Fibroblast of peridontal ligament (primary cell): ENCODE results near the gene IP6K2.

Experiments used
- DNase-seq: peaks from one replicate; pipeline ENCODE4 v3.0.0-alpha.2; 2010; ENCODE audit errors: extremely low read depth

The IP6K2 gene

GRCh38 chr3:48664929-48665328, 52.1 kb downstream of the IP6K2 start:
- no peak for DNase-seq

DNA sequence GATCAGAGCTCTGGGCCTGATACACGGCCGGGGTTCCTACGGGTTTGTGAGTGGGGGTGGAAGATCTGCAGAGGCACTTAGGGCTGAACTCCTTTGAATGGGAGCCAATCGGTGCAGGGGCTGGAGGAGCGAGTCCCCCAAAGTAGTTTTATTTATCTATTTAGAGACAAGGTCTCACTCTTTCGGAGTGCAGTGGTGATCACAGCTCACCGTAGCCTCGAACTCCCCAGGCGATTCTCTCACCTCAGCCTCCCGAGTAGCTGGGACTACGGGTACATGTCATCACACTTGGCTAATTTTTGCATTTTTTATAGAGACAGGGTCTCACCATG, 52.7 kb downstream of the IP6K2 start:
- no peak for DNase-seq

DNA sequence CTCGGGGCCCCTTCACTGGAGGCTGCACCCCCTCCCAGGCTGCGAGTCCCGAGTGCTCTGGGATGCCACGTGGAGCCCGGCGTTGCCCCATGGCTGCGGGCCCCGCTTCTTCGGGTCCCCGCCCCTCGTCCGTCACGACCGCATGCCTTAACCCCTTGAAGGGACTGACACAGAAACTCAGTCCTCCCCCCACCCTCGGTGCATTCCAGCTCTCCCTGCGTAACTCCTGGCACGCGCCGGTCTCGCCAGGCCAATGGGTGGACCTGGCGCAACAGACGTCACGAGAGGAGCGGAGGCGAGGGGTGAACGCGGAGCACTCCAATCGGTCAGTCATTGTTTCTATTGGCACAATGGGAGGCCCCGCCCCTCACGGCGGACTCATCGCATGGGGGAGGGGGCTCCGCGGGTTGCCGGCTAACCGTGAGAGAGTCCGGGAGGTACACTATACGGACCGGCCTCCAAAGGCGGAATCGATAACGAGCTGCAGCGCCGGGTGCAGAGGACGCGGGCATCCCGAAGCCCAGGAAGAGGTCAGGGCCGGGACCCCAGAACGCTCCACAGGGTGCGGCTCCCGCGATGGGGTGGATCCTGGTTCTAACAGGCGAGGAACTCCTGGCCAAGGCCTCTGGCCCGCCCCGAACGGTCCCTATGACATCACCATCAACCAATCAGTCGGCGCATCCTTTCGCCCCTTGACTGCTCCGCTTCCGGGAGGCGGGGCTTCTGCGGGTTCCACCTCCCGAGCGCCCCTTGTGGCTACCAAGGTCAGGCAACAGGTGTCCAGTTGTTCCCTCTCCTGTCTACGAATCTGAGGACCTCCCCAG, 53.3 kb downstream of the IP6K2 start:
- peak; percentile 97 for DNase-seq

GRCh38 chr3:48662753-48663488, 54.1 kb downstream of the IP6K2 start, which contains the start of gene CELSR3:
TSS of gene CELSR3 (minus strand) at chr3:48662886. CDS start at chr3:48662634, 252 bp downstream.
- DNase-seq = peak; percentile 90

GRCh38 chr3:48662145-48662752, 54.8 kb downstream of the IP6K2 start:
- DNase-seq = no peak

- peak; percentile 47 for DNase-seq
These were observed 55.4 kb downstream of the IP6K2 start for GRCh38 chr3:48661501-48662144.

GRCh38 chr3:48660800-48661400, 56.1 kb downstream of the IP6K2 start:
- no peak for DNase-seq

DNA sequence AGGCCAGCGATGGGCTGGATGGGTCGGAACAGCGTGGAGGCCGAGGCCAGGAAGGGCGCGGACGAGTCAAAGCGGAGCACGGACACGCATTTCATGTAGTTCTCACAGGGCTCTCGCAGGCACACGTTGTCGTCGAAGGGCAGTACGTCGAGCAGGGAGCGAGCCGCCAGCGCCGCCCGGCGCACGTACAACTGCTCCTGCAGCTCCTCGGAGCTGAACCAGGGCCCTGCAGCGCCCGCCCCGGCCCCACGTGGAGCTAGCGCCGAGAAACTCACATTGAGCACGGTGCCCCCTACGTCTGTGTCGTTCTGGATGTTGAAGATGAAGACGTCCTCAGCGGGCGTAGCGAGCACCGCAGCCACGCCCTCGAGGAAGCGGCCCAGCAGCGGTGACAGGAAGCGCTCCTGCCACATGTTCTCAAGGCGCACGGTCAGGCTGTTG, 60.2 kb downstream of the IP6K2 start:
- no peak for DNase-seq

- DNase-seq = peak; percentile 30
These were observed 60.8 kb downstream of the IP6K2 start for GRCh38 chr3:48656061-48656840.

DNA sequence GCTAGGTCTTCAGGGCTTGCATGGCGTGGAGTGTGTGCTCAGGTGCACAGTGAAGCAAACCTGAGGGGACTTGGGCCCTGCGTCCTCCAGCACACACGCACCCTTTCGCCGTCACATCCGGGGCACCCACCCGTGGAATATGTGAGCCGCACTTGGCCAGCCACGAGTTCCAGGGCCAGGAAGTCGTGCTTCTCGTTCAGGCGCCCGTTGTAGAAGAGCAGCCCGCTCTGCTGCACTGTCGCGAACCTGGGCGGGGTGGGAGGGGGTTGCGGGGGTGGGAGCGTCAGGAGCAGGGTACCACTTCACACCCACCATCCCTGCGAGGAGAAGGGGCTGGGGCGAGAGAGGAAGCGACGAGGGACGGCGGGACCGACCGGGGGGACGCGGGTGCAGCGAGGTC, 61.4 kb downstream of the IP6K2 start:
- DNase-seq = no peak

- no peak for DNase-seq
These were observed 62.0 kb downstream of the IP6K2 start for GRCh38 chr3:48655063-48655462.

DNA sequence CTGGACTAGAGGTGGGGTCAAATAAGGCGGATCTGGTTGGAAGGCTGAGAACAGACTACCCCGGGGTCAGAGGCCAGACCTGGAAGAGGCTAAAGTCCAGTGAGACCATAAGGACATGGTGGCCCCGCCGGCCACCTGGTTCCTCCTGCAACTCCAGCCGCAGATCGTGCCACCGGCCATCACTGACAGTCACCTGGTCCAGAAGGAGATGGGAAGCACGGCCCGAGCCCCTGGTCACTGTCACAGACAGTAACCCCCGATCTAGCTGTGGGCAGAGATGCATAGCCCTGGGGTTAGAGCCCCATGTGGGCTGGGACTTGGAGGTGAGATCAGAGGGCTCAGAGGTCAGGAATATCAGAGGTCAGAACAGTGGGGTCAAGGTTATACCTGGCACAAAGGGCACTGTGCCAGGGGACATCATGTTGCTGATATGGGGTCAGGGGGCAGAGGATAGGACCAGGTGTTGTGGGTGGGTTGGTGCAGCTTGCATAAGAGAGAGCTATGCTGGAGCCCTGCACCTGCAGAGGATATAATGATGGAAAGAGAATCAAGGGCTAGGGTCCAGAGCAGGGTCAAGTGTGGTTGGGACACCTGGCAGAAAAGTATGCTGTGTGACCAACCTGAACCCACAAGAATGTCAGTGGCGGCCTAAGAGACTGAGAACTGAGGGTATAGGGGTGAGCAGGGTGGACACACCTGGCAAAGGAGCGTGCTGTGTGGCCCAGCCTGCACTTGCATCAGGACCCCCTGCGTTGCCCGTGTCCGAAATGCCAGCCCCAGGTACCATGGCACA, 63.9 kb downstream of the IP6K2 start:
- no peak for DNase-seq

- no peak for DNase-seq
These were observed 65.2 kb downstream of the IP6K2 start for GRCh38 chr3:48651771-48652170.

- DNase-seq = no peak
These were observed 66.3 kb downstream of the IP6K2 start for GRCh38 chr3:48650723-48651122.

DNA sequence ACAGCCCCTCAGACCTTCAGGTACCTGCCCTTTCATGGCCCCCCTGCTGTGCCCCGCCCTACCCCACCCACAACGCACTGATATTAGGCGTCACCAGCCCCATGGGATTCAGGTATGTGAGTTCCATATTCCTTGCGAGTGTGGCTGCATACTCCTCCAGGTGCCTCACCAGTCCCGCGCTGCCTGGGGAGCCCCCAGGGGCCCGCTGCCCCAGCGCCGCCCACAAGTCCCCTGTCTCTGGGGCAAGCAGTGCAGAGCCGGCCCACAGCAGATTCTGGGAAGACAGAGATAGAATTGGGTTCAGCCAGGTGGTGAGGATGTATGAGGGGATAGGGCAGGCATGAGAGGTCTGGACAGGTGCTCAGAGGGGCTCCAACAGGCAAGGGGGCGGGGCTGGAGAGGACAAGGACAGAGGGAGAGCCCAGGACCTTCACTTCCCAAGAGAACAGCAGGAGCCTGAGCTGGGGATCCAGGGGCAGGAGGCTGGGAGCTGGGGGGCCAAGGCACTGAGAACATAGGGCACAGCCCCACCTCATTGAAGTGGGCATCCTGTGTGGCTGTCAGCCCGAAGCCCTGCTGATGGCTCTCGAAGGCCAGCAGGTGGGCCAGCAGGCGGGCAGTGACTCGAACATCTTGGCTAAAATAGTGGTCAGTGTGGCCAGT, 68.7 kb downstream of the IP6K2 start:
- DNase-seq = no peak

GRCh38 chr3:48647714-48648113, 69.3 kb downstream of the IP6K2 start:
- no peak for DNase-seq

- DNase-seq = no peak
These were observed 71.9 kb downstream of the IP6K2 start for GRCh38 chr3:48644898-48645760.

DNA sequence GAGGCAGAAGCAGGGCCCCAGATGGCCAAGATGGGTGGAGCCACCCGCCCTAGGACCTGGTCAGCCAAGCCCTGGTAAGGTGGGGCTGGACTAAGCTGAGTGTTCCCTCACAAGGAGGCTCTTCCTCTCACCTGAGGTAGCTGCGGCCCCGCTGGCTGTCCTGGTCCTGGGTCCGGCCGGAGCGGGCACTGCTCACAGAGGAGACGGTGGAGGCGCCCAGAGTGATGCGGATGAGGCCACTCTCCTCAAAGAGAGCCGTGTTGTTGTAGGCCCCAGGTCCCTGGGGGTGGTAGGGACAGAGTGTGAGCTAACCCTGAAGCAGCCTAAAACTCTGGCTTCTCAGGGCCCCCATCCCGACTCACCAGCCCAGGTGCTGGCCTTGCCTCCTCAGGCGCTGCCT, 74.4 kb downstream of the IP6K2 start:
- DNase-seq = no peak

DNA sequence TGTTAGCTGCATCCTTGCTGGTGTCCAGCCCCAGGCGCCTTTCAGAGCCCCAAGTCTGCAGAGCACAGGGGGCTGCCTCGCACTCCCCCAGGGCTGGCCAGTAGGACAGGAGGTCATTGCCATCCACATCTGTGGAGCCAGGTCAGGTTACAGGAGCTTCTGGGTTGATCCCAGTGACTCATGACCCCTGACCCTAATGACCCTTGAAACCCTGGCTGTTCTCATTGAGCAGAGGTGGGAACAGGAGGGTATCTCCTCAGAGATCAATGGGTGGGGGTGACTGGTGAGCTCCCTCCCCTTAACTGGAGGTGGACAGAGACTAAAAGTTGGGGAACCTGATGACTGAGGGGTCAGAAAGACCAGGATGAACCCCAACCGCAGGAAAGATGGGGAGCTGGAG, 75.6 kb downstream of the IP6K2 start:
- no peak for DNase-seq
